IPS-11a (cell line): ENCODE results near the gene NTN4.
"Not testable (repeated sequence)": the region's sequence is repeated elsewhere in the genome, so short reads cannot be mapped to it uniquely, and the experiment has no call there.

ENCODE experiments used
- H3K4me3 ChIP-seq: one replicate; pipeline ENCODE4 v1.5.1; 2013; ENCODE audit warnings: low read depth, low read length, control low read depth

NTN4 gene

DNA sequence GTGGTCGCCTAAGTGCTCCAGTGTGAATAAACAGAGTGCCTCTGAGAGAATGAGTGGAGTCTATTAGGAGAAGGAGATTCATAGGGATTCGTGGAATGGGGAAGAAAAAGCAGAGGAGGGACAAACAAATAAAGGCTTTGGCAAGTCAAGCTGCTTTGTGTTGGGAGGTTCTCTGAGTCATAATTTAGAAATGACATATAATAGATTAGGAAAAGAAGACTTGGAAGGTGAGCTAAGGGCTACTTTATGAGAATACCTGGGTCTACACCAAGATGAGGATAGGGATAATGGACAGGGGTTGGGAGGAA, 6.4 kb upstream of the NTN4 start:
- H3K4me3 ChIP-seq, result no peak overlapping the region

DNA sequence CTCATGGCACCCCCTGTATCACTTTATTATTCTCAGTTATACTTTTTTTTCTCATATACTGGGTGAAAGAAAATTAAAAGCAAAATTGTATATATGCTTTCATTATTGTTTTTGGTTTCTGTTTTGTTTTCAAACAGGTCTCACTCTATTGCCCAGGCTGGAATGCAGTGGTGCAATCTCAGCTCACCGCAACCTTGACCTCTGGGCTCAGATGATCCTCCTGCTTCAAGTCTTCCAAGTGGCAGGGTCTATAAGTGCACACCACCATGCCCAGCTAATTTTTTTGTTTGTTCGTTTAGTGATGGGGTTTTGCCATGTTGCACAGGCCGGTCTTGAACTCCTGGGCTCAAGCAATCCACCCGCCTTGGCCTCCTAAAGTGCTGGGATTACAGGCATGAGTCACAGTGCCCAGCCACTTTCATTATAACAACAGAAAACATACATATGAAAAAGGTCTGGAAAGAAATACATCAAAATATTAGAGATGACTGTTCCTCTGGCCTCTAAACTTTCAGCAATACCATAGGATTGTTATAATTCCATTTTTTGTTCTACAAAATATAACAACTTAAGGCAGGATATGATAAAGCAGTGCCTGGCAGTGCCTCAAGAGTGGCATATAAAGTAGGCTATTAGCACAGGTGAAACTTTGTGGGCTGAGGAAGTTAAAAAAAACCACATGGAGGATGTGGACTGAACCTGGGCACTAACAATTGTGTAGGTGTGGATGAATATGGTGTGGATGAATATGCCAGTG, 5.8 kb upstream of the NTN4 start:
- no peak overlapping the region for H3K4me3 ChIP-seq

DNA sequence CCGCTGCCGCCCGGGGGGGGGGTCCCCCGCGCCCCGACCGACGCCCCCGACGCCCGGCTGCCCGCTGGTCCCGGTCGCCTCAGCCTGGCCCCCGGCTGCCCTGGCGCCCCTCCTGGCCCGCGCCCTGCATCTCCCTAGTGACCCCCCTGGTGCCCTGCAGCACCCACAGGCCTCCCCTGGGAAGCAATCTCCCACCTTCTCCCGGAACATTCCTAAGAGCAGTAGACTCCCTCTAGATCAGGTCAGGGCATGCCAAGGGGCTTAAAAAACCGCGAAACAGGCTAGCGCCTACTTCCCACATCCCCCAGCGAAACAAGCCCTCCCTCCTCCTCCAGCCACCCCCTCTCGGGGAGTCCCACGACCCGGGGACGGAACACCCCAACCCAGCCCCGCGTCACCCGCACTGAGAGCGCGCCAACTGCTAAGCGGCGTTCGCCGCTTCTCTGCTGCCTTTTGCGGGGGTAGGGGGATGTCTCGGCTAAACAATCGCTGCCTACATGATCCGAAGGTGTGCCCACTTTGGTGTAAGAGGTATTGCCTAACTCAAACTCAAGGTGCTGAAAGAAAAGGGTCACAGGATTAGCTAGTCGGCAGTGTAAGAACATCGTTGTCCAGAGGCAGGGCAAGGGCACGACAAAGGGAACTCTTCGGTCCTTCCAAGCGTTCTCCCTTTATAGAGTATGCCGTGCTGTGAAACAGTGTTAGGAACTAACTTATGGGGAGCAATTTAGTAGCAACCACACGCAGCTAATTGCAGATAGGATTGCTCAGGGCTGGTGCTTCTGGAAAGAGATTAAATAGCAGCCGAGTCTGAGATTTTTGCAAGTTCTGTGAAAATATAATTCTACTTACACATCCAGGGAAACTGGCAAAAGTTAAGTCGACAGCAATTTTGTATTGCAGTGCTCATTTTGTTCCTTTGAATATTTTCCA, 619 bp upstream of the NTN4 start:
- peak overlapping the region; percentile 72 for H3K4me3 ChIP-seq

DNA sequence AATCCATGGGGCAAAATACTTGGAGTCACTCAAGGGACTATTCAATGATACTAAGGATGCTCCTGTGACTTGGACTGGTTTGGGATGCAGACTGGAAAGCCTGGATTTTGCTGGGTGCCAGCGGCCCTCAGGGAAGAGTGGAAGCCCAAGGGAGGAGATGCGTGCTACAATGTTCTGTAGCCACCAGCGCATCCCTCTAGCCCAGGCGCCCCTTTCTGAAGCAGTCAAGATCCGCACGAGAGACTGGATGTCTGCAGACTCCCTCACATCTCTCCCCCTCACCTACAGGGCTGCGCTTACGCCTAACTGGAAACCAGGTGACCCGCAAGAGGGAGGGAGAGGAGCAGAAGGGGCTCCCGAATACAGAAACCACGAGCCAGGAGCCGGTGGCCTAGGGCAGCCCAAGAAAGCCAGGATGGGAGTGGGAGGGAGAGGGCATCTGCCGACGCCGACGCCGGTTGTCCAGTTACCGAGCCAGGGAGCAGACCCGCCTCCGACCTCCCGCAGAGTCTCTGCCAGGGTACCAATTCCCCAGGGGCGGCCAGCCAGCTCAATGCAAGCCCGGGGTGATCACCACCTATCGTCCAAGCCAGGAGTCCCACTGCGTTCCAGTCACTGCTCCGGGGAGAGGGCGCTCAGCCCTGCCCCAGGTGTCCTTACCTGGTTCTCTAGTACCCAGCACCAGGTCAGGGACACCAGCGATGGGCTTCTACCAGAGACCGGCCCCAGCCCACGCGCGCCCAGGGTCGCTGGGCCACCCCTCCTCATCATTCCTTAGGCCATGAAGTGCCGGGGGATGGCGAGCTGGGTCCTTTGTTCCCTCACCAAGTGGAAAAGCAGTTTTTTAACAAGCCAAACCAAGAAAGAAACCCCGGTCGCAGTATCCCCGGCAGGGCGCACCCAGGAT, 1.2 kb downstream of the NTN4 start:
- H3K4me3 ChIP-seq, result peak overlapping the region; percentile 72

DNA sequence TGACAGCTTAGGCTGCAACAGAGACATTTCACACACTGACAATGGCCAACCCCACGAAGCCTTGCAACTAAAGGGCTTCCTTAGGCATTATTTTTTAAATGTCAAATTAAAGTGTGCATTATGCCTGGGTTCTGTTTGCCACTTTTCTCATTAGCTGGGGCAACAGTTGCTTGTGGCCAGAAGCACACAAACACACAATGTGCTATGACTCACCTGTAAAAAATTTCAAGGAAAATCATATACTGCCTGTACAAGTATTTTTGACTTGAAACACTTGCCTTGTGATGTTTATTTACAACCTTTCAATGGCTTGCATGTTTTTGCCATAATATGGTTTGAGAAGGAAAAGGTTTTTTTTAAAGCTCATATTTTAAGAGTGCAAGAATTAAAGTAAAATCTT, 1.9 kb downstream of the NTN4 start:
- no peak overlapping the region for H3K4me3 ChIP-seq

DNA sequence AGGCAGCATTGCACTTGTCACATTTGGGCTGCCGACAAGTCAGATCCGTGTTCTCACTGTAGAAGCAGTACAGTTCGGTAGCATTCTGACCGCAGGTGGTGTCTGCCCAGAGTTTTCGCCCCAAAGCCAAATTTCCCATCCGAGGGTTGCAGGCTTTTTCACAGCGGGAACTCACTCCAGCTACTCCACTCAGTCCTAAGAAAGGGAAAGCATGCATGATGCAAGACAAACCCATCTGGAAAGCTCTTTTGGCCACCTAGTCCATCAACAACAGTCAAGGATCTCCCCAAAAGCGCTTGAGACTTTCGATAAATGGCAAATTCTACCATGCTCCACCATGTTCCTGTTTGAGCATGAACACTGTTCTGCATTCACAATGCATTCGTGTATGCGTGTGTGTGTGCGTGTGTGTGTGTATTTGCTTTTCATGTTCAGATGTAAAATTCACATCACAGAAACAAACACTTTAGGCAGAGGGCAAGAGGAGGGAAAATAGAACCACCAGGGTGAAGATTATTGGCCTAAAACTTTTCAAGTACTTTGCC, 3.2 kb downstream of the NTN4 start:
- H3K4me3 ChIP-seq, result no peak overlapping the region

DNA sequence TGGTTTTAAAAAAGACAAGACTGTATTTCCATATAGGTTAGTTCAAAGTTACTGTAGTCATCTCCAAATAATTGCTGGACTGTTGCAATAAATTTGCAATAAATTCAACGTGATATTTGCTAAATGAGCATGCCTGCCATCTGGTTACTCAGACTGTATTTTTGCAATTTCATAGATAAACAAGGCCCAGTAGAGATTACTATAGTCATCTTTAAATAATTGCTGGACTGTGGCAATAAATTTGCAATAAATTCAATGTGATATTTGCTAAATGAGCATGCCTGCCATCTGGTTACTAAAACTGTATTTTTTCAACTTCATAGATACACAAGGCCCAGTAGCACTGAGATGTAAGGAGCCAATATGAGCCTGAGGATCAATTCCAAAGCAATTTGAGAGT, 5.6 kb downstream of the NTN4 start:
- no peak overlapping the region for H3K4me3 ChIP-seq

DNA sequence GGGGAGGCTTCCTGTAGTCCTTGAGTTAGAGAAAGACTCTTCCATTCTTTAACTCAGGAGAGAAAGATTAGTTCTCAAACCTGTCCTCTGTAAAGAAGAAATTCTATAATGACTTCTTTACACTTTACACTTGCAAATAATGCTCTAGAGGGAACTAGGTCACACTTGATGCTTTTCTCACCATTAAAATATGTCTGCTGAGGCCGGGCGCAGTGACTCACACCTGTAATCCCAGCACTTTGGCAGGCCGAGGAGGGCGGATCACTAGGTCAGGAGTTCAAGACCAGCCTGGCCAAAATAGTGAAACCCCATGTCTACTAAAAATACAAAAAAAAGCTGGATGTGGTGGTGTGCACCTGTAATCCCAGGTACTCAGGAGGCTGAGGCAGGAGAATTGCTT, 6.3 kb downstream of the NTN4 start:
- H3K4me3 ChIP-seq, result no peak overlapping the region

DNA sequence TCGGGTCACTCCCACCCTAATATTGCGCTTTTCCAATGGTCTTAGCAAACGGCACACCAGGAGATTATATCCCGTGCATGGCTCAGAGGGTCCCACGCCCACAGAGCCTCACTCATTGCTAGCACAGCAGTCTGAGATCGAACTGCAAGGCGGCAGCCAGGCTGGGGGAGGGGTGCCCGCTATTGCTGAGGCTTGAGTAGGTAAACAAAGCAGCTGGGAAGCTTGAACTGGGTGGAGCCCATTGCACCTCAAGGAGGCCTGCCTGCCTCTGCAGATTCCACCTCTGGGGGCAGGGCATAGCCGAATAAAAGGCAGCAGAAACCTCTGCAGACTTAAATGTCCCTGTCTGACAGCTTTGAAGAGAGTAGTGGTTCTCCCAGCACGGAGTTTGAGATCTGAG, 15.1 kb downstream of the NTN4 start:
- not testable (repeated sequence) for H3K4me3 ChIP-seq

DNA sequence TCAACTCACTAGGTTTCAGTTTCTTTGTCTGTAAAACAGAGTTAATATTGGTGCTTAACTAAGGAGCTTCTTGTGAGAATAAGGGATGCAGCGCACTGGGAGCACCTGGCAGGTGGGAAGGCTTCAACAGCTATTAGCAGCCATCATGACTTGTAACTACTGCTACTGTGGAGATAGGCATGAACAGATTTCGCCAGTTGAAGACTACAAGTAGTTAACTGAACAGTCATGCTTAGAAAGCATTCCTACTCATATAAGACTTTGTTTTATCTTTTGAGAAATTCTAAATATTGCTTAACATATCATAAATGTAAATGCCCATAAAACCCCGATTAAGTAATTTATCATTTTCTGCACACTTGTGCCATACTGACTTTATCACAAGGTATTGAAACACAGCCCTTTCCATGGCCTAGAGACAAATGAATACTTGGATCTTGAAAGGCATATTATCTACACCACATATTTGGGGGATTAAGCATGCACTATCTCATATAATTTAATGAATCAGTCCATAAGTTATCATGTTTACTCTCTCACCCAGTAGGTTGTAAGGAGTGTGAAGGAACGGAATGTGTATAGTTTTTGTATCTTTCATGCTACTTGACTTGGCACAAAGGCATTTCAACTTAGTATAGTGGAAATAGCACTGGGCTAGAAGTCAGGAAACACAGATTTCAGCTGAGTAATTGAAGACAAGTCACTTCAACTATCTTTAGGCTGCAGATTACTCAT, 16.1 kb downstream of the NTN4 start:
- H3K4me3 ChIP-seq, result no peak overlapping the region

DNA sequence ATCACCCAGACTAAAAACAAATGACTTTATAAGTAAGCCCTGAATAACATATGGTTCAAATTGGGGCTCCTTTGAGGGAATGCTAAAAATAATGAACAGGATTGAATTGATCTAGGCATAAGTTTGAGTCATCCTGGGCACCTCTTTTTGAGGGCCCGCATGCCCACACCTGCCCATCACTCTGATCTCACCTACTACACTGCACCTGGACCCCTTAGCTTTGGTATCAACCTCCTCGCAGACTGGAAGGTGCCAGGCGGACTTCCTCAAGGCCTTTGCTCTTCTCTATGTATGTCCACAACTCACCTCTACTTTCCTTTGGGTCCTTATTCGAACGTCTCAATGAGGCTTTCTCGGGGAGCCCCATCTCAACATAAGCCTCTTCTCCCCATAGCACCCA, 17.2 kb downstream of the NTN4 start:
- H3K4me3 ChIP-seq, result no peak overlapping the region

DNA sequence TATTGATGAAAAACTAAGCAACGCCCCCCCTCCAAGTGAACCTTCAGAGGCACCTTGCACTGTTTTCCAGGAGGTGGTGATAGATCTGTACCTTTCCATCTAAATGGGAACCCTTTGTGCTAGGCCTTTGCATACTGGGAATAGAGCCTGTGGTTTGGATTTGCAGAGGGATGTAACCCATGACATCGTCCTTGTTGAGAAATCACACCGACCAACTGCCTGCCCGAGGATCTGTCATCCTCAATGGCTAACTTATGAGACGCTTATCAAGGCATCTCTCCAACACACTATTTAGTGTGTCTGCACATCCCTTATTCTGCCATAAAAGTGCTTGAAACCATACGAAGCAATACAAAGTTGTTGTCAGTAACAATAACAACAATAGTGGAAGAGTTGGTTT, 22.9 kb downstream of the NTN4 start:
- H3K4me3 ChIP-seq, result no peak overlapping the region

DNA sequence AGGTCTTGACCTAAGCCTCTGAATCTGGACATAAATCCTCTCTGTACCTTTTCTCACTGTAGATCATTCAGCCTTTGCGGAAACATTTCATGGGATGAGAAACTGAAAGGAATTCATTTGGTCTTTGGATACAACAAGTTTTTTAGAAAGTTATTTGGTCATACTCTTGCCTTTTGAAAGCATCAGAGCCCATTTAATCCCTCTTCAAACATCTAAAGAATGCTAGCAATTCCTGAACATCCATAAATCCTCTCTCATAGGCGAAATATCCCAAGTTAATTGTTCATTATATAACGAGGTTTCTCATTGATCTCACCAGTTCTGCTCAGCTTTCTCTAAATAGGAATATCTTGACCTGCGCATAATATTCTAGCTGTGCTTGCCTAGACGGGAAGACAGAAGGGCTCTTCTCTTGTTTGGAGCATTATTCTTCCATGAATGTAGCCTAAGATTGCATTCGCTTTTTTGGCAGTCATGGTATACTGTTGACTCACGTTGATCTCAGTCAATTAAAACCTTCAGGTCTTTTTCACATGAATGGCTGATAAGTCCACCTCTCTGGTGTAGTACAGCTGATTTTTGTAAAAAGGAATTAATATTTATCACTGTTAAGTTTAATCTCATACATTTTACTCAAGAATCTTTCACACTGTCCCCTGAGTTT, 24.1 kb downstream of the NTN4 start:
- H3K4me3 ChIP-seq, result no peak overlapping the region

DNA sequence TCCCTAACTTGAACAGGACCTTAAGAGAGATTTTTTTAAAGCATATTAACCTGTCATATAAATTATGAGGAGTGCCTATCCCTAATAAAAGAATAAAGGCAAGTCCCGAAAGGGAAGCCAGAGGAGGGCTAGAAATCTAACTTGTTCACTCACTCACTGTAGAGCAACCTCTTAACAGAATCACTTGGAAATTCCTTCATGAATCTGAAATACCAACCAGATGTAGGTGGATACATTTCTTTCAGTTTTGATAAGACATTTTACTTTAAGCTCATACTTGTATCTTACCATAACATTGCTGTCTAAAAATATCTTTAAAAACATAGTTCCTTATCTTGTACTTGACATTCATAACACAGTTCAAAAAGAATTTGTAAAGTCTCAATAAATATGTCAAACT, 25.7 kb downstream of the NTN4 start:
- H3K4me3 ChIP-seq, result no peak overlapping the region

DNA sequence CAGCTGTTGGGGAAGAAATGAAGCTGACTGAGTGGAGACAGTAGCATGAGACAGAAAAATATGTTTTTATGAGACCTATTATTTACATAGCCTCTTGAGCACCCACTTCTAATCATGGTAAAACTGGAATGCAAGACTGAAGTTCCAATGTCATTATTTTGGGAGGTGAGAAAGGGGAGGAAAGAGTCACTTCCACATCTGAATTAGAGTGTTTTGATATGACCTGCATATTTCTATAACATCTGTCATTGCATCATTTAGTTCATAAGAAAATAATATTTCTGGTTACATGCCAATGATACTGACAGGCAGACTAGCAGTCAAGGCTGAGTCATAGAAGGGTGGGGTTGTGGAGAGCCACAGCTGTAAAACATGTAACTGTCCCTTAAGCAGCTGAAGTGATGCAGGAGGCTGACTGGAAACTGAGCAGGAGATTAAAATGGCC, 26.7 kb downstream of the NTN4 start:
- no peak overlapping the region for H3K4me3 ChIP-seq

DNA sequence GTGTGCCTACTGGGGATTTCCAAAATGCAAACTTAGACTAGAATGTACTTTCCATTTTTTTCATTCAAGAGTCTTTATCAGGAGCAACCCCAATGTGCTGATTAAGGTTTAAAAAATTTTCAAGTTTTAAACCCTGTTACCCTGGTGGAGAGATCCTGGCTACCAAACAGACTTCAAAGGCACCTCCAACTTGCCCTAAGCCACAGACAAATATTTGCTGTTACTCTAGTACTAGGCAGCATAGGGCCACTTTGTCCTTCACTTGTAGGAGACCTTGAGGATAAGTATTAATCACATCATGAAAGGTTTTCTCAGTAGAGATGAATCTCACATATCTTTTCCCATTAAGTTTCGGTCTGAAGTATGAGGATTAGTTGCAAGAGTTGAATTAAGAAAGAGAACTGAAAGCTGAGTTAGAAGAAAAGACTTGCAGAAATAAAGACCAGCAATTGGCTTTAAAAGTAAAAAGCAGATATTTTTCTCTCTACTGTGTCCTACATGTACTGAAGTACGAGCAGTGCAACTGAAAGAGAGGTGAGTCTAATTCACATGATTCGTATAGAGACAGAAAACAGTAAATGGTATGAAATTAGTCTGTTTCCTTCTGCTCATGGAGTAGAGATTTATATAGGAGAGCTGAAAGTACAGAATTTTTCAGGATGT, 28.3 kb downstream of the NTN4 start:
- no peak overlapping the region for H3K4me3 ChIP-seq

DNA sequence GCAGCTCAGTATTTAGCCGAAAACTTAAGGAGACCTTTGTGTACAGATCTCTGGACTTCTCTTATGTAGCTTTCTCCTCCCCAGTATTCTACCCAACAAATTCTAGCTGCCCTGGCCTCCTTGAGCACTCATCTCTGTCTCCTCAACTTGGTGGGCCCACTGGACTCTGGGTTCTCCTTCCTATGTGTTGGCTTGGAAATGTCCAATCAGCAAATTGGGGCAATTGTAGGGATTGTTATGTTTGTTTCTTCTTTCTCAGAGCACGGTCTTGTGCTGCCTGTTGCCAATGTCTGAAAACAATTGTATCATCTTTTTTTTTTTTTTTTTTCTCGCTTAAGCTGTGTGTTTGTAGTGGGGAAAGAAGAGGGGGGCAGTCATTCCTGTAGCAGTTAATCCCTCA, 30.2 kb downstream of the NTN4 start:
- no peak overlapping the region for H3K4me3 ChIP-seq

DNA sequence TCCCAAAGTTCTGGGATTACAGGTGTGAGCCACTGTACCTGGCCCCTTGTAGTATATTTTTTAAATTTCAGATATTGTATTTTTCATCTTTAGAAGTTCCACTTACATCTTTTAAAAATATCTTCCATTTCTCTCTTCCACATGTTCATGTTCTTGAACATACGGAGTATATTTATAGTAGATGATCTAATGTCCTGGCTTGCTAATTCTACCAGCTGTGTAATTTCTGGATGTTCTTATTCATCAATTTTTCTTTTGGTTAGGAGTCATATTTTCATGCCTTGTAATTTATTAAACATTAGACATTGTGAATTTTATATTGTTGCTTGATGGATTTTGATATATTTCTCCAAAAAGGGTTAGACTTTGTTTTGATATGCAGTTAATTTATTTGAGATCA, 30.8 kb downstream of the NTN4 start:
- H3K4me3 ChIP-seq, result no peak overlapping the region

DNA sequence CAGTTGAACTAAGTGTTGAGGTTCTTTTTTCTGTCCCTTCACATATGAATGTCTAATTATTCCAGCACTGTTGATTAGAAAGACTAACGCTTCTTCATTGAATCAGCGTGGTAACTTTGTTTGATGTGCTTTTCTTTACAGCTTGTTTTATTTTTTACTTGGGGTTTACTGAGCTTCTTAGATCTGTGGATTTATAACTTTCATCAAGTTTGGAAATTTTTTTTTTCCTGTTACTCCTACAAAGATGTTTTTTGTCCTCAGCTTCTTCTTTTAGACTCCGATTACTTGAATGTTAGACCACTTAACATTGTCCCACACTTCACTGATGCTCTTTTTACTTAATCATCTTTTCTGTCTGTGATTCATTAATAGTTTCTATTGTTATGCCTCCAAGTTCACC, 31.5 kb downstream of the NTN4 start:
- no peak overlapping the region for H3K4me3 ChIP-seq
